HuH-7.5 (cell line): ENCODE data around the gene PPL.

Experiments
- DNase-seq: peaks from one replicate; pipeline ENCODE4 v3.0.0; 2011; ENCODE audit warnings: low spot score

The PPL gene

DNA sequence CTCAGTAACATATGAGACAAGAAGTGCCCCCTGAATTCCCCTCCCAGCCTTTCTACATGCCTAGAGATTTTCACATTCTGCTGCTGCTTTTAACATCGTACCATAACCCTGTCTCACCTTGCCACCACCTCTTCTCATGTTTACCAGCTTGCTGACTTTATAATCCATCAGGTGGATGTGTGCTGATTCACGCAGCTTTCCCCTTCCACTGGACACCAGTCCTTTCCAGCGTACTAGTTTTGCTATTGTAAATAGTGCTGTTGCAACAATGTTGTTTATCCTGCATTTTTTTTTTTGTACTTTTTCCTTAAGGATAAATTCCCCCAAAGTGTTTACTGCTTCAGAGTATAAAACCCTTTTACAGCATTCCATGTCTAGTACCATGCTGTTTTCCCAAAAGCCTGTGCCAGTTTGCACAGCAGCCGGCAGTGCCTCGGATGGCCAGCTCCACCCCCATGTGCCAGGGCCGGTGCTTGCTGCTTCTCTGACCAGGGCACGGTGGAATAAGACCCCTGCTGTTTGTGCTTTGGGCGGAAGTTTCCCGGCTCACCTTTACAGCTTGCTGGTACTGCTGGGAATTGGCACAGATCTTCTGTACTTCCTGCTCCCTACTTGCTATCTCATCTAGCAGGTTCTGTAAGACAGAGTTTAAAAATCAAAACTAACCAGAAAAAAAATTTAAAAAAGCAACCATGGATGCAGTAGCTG, 48.4 kb downstream of the PPL start:
- no peak for DNase-seq

DNA sequence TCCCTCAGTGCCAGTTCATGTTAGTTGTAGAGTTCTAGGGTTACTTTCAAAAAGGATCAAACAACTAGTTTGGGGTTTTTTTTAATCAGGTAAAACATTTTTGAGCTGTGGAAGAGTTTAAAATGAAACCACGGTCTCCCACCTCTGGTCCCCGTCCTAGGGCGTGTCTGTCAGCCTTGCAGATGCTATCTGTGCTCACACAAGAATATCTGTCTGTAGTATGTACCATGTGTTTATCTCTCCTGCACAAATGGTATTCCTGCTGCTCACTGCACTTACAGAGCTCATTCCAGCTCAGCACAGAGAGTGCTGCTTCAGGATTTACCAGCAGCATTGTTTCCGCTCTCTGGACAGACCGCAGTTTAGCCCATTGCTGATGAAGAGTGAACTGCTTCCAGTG, 50.8 kb downstream of the PPL start:
- DNase-seq = no peak

DNA sequence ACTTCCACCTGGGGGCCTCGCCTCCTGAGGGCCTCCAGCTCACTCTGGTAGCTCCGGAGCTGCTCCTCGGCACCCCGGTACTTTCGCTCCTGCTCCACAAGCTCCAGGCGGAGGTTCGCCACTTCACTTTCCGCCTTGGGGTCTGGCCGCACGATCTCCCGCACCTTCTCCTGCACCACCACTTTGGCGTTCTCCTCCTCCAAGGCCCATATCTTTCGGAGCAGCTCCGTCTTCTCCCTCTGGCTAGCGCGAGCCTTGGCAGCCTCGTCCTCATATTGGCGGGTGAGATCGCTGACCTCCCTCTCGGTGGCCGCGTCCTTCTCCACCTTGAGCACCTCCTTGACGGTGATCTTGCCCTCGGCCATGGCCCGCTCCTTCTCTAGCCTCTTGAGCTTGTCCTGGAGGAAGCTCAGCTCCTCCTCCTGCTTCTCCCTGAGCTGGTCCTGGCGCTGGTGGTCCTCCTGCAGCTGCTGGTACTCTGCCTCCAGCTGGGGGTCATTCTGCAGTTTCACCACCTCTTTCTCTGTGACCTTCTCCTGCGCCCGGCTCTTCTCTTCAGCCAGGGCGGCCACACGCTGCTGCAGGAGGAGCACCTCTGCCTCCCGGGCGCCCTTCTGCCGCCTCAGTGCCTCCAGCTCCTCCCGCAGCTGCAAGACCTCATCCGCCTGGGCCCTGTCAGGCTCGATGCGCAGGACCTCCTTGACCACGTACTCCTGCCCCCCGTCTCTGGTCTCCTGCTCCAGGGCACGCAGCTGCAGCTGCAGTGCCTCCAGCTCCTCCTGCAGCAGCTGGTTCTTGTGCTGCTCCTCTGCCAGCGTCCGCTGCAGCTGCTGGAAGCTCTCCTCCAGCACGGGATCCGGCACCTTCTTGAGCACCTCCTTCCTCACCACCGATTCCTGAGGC, 51.7 kb downstream of the PPL start:
- no peak for DNase-seq

DNA sequence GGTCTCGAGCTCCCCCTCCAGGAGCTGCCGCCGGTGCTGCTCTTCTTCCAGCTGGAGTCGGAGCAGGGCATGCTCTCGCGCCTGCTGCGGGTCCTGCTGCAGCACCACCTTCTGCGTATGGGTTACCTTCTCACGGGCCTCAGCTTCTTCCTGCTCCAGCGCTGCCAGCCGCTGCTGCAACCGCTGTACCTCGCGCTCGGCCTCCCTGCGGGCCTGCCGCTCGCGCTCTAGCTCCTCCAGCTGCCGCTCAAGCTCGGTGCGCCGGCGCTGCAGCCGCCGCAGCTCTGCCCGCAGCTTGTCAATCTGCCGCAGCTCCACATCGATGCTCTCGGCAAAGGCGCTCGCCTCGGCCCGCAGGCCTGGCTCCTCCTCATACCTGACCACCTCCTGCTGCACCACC, 52.7 kb downstream of the PPL start:
- DNase-seq = no peak

DNA sequence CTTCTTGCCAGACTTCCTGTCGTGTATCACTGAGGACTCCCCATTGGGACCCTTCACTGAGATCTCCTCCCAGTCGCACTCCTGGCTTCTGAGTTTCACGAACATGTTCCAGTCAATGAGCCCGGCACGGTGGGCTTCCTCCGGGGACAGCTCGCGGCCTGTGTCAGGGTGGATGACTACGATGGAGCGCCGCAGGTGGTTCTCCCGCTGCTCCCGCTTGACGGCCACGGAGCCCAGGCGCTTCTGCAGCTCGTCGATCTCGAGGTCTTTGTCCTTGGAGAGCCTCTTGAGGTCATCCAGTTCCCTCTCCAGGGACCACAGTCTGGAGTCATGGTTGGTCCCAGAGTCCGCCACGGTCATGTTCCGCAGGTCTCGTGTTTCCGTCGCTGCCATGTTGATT, 53.4 kb downstream of the PPL start:
- no peak for DNase-seq

DNA sequence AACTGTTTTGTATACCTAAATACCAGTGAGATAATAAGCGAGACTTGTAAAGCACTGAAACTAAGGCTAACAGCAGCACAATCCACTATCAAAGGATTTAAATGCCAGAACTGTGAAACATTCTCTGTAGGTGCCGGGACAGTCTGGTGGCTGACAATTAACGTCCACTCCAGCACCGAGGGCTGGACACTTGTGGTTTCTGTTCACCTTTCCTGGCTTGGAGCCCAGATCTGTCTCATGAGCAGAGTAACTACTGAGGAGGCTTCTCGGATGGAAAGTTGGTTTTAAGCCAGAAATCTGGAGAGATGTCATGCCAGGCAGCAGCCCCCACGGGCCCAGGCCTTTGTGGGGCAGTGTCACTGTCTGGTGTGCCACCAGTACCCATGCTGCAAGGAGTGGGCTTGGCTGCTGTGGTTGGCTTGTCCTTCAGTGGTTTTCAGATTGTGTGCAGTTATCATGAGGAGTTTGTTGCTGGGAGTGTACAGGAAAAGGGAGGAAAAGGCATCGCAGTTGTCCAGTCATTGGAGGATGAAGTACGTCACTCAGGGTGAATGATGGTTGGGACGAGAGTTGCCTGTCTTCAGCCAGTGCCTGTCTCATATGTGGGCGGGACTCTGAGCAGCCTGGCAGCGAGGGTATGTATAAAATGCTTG, 54.2 kb downstream of the PPL start:
- no peak for DNase-seq

DNA sequence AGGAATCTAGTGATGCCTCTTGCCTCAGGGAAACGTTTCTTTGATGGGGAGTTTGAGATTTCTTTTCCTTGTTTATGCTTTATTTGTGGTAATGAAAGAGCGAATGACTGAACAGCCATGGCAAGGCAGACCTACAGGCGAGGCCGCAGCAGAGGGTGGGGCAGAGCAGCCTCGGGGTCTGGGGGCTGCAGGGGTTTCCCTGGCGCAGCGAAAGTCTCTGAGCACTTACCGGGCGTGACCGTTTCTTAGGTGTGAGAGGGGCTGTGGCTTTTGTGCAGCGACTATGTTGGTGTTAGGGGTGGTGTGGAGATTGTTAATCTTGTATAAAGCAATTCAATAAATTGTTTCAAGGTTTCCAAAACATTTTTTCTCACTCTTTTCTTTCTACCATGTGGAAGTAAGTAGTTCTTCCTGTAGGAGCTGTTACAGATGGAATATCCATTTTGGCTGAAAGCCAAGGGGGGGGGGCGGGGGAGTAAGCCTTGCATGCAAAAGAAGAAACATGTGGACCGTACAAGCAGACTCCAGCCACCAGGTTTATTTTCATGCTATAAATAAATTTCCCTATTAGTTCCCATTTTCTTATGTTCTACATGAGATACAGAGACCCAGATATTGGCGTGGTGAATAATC, 54.8 kb downstream of the PPL start:
- DNase-seq = no peak

DNA sequence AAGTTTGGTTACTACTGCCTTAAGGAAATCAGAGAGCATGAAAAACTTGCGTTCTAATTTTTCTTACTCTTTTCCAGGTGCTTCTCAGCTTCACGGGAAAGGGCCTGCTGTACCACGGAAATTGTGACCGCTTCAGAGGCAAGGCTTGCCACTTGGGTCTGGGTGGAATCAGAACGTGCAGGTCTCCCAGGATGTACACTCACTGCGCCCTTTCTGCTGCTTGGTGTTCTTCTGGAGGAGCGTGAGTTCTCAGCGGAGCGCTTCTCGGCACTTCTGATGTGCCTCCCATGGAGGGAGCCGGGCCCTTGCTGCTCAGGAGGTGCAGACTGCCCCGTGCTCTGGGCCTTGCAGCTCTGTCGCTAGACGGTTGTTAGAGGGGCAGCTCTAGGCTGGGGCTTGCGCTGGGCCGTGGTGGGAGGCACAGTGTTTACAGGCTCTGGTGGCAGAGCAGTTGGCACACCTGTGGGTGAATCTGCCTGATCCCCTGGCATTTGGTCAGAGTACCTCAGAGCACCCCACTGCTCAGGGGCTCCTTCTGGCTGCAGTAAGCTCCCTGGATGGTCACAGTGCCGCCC, 56.9 kb downstream of the PPL start:
- DNase-seq = no peak

DNA sequence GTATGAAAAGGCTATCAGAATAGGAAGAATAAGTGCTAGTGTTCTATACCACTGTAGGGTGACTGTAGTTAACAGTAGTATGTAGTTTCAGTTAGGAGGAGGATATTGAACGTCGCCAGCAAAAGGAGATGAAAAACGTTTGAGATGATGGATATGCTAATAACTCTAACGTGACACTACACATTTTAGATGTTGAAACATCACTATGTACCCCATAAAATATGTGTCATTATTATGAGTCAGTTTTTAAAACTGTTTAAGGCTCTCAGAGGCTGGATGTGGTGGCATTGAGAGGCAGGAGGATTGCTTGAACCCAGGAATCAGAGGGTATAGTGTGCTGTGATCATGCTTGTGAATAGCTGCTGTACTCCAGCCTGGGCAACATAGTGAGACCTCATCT, 57.9 kb downstream of the PPL start:
- DNase-seq = no peak

DNA sequence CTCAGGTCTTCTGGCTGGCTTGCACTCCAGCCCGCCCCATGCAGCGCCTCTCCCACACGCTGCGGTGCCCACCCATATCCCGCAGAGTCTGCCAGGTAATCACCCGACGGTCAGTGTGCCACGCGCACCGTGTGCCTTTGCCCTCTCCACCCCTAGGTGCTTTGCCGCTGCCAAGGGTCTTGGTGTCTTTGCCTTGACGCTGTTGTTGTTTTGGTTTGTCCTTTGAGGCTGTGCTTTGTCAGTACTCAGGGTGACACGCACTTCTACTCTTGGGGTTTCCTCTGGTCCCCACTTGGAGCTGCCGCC, 59.6 kb downstream of the PPL start:
- no peak for DNase-seq

DNA sequence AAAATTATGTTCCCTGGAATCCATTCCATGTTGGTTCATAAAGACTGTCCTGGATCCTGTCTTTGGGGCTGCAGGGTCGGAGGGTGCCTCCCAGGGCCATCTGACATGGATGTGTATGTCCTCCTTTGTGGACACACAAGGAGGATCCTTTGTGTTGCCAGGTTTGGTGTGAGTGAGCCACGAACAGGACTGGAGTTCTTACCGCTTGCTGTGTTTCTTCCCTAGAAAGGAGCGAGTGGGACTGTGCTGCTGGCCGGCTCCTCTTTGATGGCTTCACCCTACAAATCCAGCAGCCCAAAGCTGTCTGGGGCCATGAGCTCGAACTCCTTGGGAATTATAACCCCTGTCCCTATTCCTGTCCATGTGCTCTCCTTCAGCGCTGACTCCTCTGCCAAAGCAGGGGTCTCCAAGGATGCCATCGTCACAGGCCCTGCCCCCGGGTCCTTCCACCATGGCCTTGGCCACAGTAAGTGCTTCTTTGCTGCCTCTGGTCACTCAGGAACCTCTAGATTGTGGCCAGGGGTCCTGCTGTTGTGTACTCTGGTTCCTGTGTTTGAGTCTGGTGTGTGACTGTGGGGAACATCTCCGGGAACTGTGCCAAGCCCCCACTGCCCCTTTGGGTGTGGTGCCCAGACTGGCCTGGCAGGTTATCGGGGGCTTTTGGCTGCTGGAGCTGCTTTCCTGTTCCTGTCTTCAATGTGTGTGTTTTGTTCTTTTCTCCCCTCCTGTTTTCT, 60.1 kb downstream of the PPL start:
- no peak for DNase-seq

DNA sequence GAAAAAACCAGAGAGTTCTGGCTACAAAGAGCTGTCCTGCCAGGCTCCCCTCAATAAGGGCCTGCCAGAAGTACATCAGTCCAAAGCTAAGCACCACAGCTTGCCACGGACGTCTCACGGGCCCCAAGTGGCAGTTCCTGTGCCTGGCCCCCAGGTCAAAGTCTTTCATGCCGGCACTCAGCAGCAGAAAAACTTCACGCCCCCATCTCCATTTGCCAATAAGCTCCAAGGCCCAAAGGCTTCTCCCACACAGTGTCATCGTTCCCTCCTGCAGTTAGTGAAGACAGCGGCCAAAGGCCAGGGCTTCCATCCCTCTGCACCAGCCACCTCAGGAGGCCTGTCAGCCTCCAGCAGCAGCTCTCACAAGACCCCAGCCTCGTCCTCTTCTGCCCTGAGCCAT, 62.3 kb downstream of the PPL start:
- no peak for DNase-seq

DNA sequence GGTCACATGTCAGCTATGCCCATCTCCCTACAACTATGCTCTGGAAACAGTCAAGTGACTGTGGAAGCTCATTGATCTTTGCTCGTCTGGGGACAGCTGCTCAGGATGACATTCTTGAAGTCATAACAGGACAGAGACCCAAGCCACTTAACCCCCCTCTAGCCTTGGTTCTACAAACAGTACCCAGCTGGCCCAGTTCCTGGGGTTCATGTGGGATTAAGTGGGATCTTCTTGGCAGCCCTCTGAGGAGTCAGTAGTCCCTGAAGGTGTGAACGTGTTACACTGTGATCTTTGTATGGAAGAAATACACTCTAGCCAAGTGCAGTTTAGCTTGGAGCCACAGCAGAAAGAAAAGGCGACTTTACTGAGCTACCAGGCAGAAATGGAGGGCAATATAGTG, 63.9 kb downstream of the PPL start:
- no peak for DNase-seq

DNA sequence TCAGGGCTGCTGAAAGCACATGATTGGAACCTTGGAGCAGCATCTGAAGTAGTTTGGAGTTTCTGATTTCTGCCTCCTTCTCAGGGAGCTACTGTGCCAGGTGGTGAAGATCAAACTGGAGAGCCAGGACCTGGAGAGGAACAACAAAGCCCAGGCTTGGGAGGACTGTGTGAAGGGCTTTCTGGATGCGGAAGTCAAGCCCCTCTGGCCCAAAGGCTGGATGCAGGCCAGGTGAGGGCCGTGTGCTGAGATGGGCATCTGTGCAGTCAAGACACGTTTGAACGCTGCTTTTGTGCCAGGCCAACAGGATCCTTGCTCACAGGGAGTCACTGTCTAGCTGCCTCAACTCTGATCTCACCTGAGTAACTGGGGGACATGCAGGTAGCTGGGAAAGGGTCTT, 65.9 kb downstream of the PPL start:
- DNase-seq = no peak

DNA sequence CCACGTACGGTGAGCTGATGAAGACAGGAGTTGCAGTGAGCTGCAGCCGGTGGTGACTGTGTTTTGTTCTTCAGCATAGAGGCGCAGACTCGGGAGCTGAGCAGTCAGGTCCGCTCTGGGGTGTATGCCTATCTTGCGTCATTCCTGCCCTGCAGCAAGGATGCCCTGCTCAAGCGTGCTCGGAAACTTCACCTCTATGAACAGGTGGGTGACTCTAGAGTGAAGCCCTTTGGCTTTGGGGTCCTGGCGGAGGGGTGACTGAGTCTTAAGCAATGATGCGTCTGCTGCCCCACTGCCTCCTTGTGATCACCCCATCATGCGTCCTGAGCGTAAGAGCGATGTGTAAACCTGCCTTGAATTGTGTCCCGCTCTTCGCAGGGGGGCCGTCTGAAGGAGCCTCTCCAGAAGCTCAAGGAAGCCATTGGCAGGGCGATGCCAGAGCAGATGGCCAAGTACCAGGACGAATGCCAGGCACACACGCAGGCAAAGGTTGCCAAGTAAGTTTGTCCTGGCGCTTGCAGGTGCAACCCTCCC, 66.7 kb downstream of the PPL start:
- no peak for DNase-seq

DNA sequence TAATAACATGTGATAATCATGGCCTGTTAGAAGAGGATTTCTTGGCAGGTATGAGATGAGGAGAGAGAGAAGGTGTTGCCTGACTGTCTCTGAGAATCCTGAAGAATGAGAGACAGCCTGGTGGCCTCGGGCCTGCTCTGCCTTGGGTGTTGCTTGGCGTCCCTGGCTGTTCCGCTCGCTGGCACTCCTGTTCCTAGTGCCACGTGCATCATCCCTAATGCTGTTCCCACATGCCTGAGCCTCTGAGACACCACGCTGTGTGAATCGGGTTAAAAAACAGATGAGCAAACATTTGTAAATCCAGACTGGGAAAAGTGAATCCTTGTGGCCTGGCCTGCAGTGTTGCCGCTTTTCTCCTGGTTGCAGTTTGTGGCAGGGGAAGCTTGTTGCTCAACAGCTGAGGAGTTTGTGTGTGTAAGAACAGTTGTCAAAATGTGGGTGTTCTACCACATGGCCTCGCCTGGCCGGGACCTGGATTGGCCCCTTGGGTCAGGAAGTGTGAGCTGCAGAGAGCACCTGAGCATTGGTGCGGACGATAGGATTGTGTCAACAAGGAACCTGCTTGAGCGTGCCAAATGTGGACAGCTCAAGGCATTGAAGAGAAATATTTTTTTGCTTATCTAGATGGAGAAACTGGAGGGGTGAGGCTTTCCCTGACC, 67.7 kb downstream of the PPL start:
- no peak for DNase-seq

DNA sequence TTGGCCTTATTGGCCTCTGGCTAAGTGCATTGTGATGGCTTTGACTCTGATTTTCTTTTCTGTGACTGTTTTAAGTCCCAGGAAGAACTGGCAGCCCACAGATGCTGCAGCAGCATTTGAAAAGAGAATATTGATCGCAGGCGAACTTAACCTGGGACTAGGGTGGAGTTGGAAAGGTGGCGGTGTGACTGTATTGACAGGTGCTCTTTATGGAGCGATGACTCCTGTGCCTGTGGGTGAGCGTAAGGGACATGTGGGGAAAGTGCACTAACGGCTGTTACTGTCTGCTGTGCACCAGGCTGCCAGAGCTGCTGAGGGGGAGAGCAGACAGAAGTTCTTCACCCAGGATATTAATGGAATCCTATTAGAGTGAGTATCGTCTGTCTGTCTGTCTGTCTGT, 68.4 kb downstream of the PPL start:
- no peak for DNase-seq

DNA sequence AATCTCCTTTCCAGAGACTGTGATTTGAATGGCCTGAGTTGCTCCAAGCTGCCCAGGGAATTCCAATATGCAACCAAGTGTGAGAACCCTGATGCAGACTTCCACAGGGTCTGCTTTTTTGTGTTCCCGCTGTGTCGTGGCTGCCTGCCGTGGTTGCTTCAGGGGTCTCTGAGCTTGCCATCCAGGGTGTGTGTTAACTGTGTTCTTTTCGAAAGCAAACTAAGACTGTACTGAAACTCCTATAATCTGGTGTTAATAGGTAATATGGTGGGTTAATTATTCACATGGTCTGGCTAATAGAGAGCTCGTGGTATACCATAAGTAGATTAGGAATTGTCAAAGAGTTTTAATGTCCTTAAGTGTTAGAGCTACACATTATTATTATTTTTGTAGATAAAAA, 68.9 kb downstream of the PPL start:
- no peak for DNase-seq

DNA sequence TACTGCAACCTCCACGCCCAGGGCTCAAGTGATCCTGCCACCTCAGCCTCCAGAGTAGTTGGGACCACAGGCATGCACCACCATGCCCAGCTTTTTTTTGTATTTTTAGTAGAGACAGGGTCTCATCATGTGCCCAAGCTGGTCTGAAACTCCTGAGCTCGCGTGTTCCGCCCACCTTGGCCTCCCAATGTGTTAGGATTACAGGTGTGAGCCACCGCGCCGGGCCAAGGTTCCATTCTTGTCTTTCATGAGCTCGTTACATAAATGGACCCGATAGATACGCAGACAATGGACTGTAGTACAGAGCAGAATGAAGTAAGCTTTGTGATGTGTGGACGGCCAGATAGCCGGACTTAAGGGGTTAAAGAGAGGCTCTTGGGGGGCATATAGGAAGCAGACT, 70.4 kb downstream of the PPL start:
- no peak for DNase-seq

DNA sequence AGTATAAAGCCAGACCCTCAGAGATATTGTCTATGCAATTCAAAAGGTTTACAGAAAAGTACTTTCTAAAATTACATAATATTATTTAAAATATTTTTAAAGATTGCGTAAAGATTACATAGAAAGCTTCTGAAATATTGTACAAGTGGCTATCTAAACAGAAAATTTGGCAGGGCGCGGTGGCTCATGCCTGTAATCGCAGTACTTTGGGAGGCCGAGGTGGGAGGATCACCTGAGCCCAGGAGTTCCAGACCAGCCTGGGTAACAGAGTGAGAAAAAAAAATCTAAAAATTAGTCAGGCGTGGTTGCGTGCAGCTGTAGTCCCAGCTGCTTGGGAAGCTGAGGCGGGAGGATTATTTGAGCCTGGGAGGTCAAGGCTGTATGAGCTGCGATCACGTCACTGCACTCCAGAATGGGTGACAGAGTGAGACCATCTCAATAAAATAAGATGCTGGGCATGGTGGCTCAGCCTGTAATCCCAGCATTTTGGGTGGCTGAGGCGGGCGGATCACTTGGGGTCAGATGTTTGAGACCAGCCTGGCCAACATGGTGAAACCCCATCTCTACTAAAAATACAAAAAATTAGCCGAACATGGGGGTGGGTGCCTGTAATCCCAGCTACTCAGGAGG, 71.6 kb downstream of the PPL start:
- DNase-seq = no peak

DNA sequence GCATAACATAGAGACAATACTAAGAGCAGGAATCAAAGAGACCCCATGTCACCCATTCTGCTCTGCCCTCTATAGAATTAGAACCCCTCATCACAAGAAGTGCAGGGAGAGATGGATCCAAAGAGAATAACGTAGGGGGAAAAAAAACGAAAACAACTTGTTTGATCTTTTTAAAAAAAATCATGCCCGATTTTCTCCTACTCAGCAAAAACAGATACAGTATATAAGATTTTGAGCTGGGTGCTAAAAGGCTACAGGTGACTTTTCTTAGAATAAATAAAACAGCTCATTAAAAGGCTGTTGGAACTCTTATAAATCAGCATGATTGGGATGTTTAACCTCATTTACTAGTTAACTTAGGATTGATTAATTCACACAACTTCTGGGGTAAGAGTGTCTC, 72.2 kb downstream of the PPL start:
- no peak for DNase-seq
